H1 (cell line): ENCODE measurements around the gene TWIST2. TPM values are rescaled to one million over a fixed set of nuclear protein-coding genes. Genes with fewer than 3 reads are reported as not detected.

ENCODE experiments used
- CTCF ChIA-PET: fragments of 300-600 bp; sonication (Branson Sonifier 250); formaldehyde crosslinking; loops from one replicate; lab custom pipeline; 2021; ENCODE audit not compliant: partially characterized antibody; lab: Charles Lee
- POLR2A ChIA-PET: fragments of 300-600 bp; sonication (Branson Sonifier 250); formaldehyde crosslinking; loops from one replicate; lab custom pipeline; 2021; ENCODE audit warnings: inconsistent platforms; ENCODE audit not compliant: partially characterized antibody; lab: Charles Lee
- DNase-seq, 2 experiments: peaks; one replicate each; pipeline versions ENCODE4 v3.0.0 to v3.0.0-alpha.2; 2010 to 2022; ENCODE audit warnings: low spot score in 2 of 2, low read depth in 1 of 2, mixed read lengths in 1 of 2
- FAIRE-seq: peaks from 2 replicates; lab custom pipeline; 2011; peaks lifted over from hg19 to GRCh38; lab: Jason Lieb, UNC
- H2AFZ ChIP-seq: 2 replicates; pipeline ENCODE4 v1.8.1; 2012; ENCODE audit warnings: low read length, inconsistent platforms
- H2AK5ac ChIP-seq: 2 replicates; pipeline ENCODE4 v1.6.1; 2013; ENCODE audit warnings: low read depth, low read length
- H2BK120ac ChIP-seq: replicated peaks from 2 replicates; pipeline ENCODE3; 2013; ENCODE audit warnings: low read depth, low read length, inconsistent platforms
- H2BK12ac ChIP-seq: 2 replicates; pipeline ENCODE4 v1.6.1; 2013; ENCODE audit warnings: low read depth, low read length
- H2BK15ac ChIP-seq: 2 replicates; pipeline ENCODE4 v1.6.1; 2013; ENCODE audit warnings: low read length
- H2BK20ac ChIP-seq: 2 replicates; pipeline ENCODE4 v1.6.1; 2013; ENCODE audit warnings: low read length
- H2BK5ac ChIP-seq: 2 replicates; pipeline ENCODE4 v1.6.1; 2013; ENCODE audit warnings: low read depth, low read length
- H3K14ac ChIP-seq: 2 replicates; pipeline ENCODE4 v1.6.1; 2013; ENCODE audit warnings: inconsistent platforms; ENCODE audit not compliant: insufficient read length
- H3K18ac ChIP-seq: 2 replicates; pipeline ENCODE4 v1.6.1; 2013; ENCODE audit warnings: low read length; ENCODE audit errors: extremely low read depth
- H3K23ac ChIP-seq: 2 replicates; pipeline ENCODE4 v1.6.1; 2013; ENCODE audit warnings: inconsistent platforms; ENCODE audit not compliant: insufficient read length
- H3K23me2 ChIP-seq: 2 replicates; pipeline ENCODE4 v1.6.1; 2013; ENCODE audit warnings: low read depth, low read length
- H3K27ac ChIP-seq: 2 replicates; pipeline ENCODE4 v1.6.1; 2011; ENCODE audit warnings: low read depth, low read length, inconsistent platforms
- H3K27me3 ChIP-seq, 4 experiments: replicated peaks in 1 of 4; 1 replicate in 1 of 4; 2 replicates in 3 of 4; pipeline versions ENCODE4 v1.6.1 to v1.8.1; 2011 to 2013; ENCODE audit warnings: low read length in 3 of 4, mild to moderate bottlenecking in 3 of 4, inconsistent platforms in 2 of 4, mixed read lengths in 2 of 4, moderate library complexity in 1 of 4; ENCODE audit not compliant: control insufficient read depth in 3 of 4, insufficient read depth in 3 of 4; ENCODE audit errors: extremely low read depth in 1 of 4
- H3K36me3 ChIP-seq, 4 experiments: 2 replicates each; pipeline versions ENCODE4 v1.6.1 to v1.8.1; 2011 to 2013; ENCODE audit warnings: mild to moderate bottlenecking in 4 of 4, low read length in 3 of 4, moderate library complexity in 2 of 4, control low read depth in 1 of 4, inconsistent platforms in 1 of 4; ENCODE audit not compliant: insufficient read depth in 4 of 4, control insufficient read depth in 2 of 4
- H3K4ac ChIP-seq: replicated peaks from 2 replicates; pipeline ENCODE3; 2013; ENCODE audit warnings: low read length, low read depth, mixed read lengths, inconsistent platforms; ENCODE audit not compliant: insufficient read length
- H3K4me1 ChIP-seq, 4 experiments: replicated peaks in 1 of 4; 1 replicate in 1 of 4; 2 replicates in 3 of 4; pipeline versions ENCODE4 v1.6.1 to v1.8.1; 2011 to 2013; ENCODE audit warnings: low read length in 3 of 4, inconsistent platforms in 2 of 4, mixed read lengths in 1 of 4; ENCODE audit not compliant: insufficient read depth in 4 of 4, control insufficient read depth in 3 of 4
- H3K4me2 ChIP-seq, 2 experiments: 2 replicates each; pipeline versions ENCODE4 v1.6.1 to v1.8.1; 2011 to 2013; ENCODE audit warnings: low read depth in 2 of 2, low read length in 2 of 2, control low read depth in 1 of 2, inconsistent platforms in 1 of 2, mild to moderate bottlenecking in 1 of 2; ENCODE audit not compliant: insufficient read depth in 1 of 2
- H3K4me3 ChIP-seq, 4 experiments: fragments of 200-600, 300-600 bp in 1 of 4; sonication (generic), shearing (Covaris generic), sonication (Bioruptor Twin) in 1 of 4; 2 replicates each; pipeline versions ENCODE4 v1.5.1 to v1.8.1; 2011 to 2016; ENCODE audit warnings: low read length in 4 of 4, low read depth in 3 of 4, control low read depth in 2 of 4, inconsistent platforms in 2 of 4, mild to moderate bottlenecking in 2 of 4, mixed read lengths in 1 of 4, moderate library complexity in 1 of 4; ENCODE audit not compliant: insufficient read depth in 2 of 4; ENCODE audit errors: extremely low read depth in 1 of 4
- H3K56ac ChIP-seq: replicated peaks from 2 replicates; pipeline ENCODE3; 2013; ENCODE audit warnings: low read depth, mild to moderate bottlenecking, mixed read lengths, low read length, inconsistent platforms; ENCODE audit not compliant: insufficient read length
- H3K79me1 ChIP-seq: 2 replicates; pipeline ENCODE4 v1.6.1; 2013; ENCODE audit warnings: low read depth, low read length, control low read depth
- H3K79me2 ChIP-seq, 2 experiments: 2 replicates each; pipeline versions ENCODE4 v1.6.1 to v1.8.1; 2012 to 2013; ENCODE audit warnings: low read length in 2 of 2, mild to moderate bottlenecking in 2 of 2, inconsistent platforms in 1 of 2; ENCODE audit not compliant: insufficient read depth in 2 of 2, control insufficient read depth in 1 of 2
- H3K9ac ChIP-seq, 4 experiments: replicated peaks in 1 of 4; 1 replicate in 1 of 4; 2 replicates in 3 of 4; pipeline versions ENCODE4 v1.6.1 to v1.8.1; 2011 to 2013; ENCODE audit warnings: low read depth in 3 of 4, low read length in 3 of 4, control low read depth in 2 of 4, mild to moderate bottlenecking in 2 of 4, moderate library complexity in 2 of 4, inconsistent platforms in 1 of 4; ENCODE audit errors: extremely low read depth in 1 of 4
- H3K9me3 ChIP-seq, 2 experiments: 2 replicates each; pipeline versions ENCODE4 v1.6.1 to v1.8.1; 2012 to 2013; ENCODE audit warnings: mild to moderate bottlenecking in 2 of 2, moderate library complexity in 2 of 2, control low read depth in 1 of 2, inconsistent platforms in 1 of 2, low read depth in 1 of 2, low read length in 1 of 2, mixed read lengths in 1 of 2; ENCODE audit not compliant: insufficient read depth in 2 of 2
- H4K20me1 ChIP-seq, 2 experiments: replicated peaks in 1 of 2; 2 replicates each; pipeline versions ENCODE3 to v1.8.1; 2011 to 2013; ENCODE audit warnings: inconsistent platforms in 2 of 2, low read length in 2 of 2, mild to moderate bottlenecking in 1 of 2; ENCODE audit not compliant: insufficient read depth in 2 of 2, control insufficient read depth in 1 of 2
- H4K5ac ChIP-seq: 2 replicates; pipeline ENCODE4 v1.6.1; 2013; ENCODE audit warnings: low read length, low read depth, mixed read lengths, inconsistent platforms; ENCODE audit not compliant: insufficient read length
- H4K8ac ChIP-seq: 2 replicates; pipeline ENCODE4 v1.8.0; 2013; ENCODE audit warnings: mild to moderate bottlenecking, moderate library complexity, low read length, inconsistent platforms; ENCODE audit not compliant: insufficient read depth; ENCODE audit errors: extremely low read depth
- H4K91ac ChIP-seq: replicated peaks from 2 replicates; pipeline ENCODE3; 2013; ENCODE audit warnings: low read length, mixed read lengths, inconsistent platforms; ENCODE audit not compliant: insufficient read length
- CHD2 ChIP-seq: IDR thresholded peaks from 2 replicates; pipeline ENCODE4 v1.6.1; 2012; ENCODE audit warnings: low read length, improper control_type of control experiment
- SP2 ChIP-seq: IDR thresholded peaks from 2 replicates; pipeline ENCODE4 v1.6.1; 2012; ENCODE audit warnings: mild to moderate bottlenecking, low read length, inconsistent platforms
- SUZ12 ChIP-seq: fragments of 200-600 bp; sonication (generic); IDR thresholded peaks from 2 replicates; pipeline ENCODE4 v1.6.1; 2012; ENCODE audit warnings: mild to moderate bottlenecking, inconsistent platforms, low read length, moderate library complexity, mixed read lengths
- WGBS, 2 experiments: shearing (Covaris generic) in 1 of 2; methylation state at CpG; one replicate each; pipeline versions ENCODE4 v1.1.6 to v1.1.7; 2013 to 2015; ENCODE audit warnings: low lambda C conversion rate in 2 of 2, mixed read lengths in 2 of 2, inconsistent platforms in 1 of 2, low coverage in 1 of 2, missing lambda C conversion rate in 1 of 2; ENCODE audit not compliant: insufficient replicate concordance in 2 of 2, insufficient coverage in 1 of 2, insufficient read length in 1 of 2; ENCODE audit errors: extremely low coverage in 1 of 2, missing lambda C conversion rate in 1 of 2; 5-methylcytosine and 5-hydroxymethylcytosine counted together
- polyA plus RNA-seq, 7 experiments: library from polyadenylated mRNA; depleted of rRNA in 3 of 7; stranded (reverse) in 5 of 7; unstranded in 2 of 7; fragments of >200 nt in 5 of 7; fragments of 200-250 nt in 2 of 7; gene quantifications; 1 replicate in 5 of 7; 2 replicates in 1 of 7; 4 replicates in 1 of 7; pipeline versions ENCODE4 v1.2.1 to v1.2.3, GENCODE V29; 2011 to 2013; ENCODE audit warnings: missing spikeins in 2 of 7, mixed read lengths in 2 of 7
- total RNA-seq: library from RNA; stranded (reverse); fragmentation: NEBNext Ultra II Directional; extraction: Animal tissue kit (Norgen Biotek cat#: 25700); gene quantifications from 2 replicates; pipeline ENCODE4 v1.2.1, GENCODE V29; 2021
- TF ChIP-seq, protein P1 (sequence below), 3 experiments: IDR thresholded peaks; 1 replicate in 2 of 3; 2 replicates in 1 of 3; pipeline versions ENCODE4 v1.5.1 to v1.6.1; 2011; ENCODE audit warnings: low read length in 3 of 3, mild to moderate bottlenecking in 3 of 3, inconsistent platforms in 2 of 3, low read depth in 1 of 3, moderate library complexity in 1 of 3; ENCODE audit not compliant: insufficient read depth in 1 of 3; ENCODE audit errors: control extremely low read depth in 1 of 3

Gene TWIST2
- total and polyA plus RNA-seq, 2 of the 8 experiments (the other 6 are each of a cell fraction or from before 2014, with no cell fraction given), result 2.6 to 4.3 TPM

DNA sequence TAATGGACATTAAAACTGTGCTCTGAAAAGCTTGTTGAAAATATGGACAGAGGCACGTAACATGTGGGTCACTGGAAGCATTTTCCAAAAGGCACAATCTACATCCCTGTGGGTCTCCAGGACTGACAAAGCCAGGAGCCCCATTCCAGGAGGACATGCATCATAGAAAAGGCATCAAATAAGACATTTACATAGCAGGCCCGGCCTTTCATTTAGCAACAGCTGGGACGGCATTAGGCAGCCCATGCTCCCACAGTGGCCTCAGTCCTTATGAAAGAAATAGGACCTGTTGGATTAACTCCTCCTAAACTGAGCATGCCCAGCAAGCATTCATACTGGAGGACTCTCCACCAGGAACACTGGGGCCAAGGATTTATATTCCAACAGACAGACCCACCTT, 72.2 kb downstream of the TWIST2 start:
- no peak overlapping the region for H3K23ac ChIP-seq
- TF ChIP-seq SUZ12, result no peak
- no peak for TF ChIP-seq CHD2
- TF ChIP-seq, protein P1, sequence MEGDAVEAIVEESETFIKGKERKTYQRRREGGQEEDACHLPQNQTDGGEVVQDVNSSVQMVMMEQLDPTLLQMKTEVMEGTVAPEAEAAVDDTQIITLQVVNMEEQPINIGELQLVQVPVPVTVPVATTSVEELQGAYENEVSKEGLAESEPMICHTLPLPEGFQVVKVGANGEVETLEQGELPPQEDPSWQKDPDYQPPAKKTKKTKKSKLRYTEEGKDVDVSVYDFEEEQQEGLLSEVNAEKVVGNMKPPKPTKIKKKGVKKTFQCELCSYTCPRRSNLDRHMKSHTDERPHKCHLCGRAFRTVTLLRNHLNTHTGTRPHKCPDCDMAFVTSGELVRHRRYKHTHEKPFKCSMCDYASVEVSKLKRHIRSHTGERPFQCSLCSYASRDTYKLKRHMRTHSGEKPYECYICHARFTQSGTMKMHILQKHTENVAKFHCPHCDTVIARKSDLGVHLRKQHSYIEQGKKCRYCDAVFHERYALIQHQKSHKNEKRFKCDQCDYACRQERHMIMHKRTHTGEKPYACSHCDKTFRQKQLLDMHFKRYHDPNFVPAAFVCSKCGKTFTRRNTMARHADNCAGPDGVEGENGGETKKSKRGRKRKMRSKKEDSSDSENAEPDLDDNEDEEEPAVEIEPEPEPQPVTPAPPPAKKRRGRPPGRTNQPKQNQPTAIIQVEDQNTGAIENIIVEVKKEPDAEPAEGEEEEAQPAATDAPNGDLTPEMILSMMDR (IDR thresholded peaks at IDR 0.05; ENCODE audit: control extremely low read depth in 1 of 3, insufficient read depth in 1 of 3, low read depth in 1 of 3, low read length in 3 of 3), result no peak
- TF ChIP-seq SP2, result no peak
- H3K4ac ChIP-seq, result no peak overlapping the region
- H2BK15ac ChIP-seq, result no peak overlapping the region
- H3K9ac ChIP-seq, result no peak overlapping the region
- H4K5ac ChIP-seq, result no peak overlapping the region
- no peak overlapping the region for H4K8ac ChIP-seq
- H2BK5ac ChIP-seq, result no peak overlapping the region
- no peak overlapping the region for H3K4me3 ChIP-seq
- no peak overlapping the region for H2AK5ac ChIP-seq
- H3K4me2 ChIP-seq, result no peak overlapping the region
- ChIA-PET CTCF (no interaction called here), POLR2A (no interaction called here)
- FAIRE-seq (no peak), DNase-seq (no peak)
- H3K14ac ChIP-seq, result no peak overlapping the region
- no peaks in the 10 kb centered on the region for H3K27me3 ChIP-seq
- H4K20me1 ChIP-seq, result no peaks in the 10 kb centered on the region
- H2BK20ac ChIP-seq, result no peak overlapping the region
- no peaks in the 10 kb centered on the region for H3K79me2 ChIP-seq
- no peaks in the 10 kb centered on the region for H3K36me3 ChIP-seq
- no peaks in the 10 kb centered on the region for H3K9me3 ChIP-seq
- H2BK120ac ChIP-seq, result no peak overlapping the region
- no peak overlapping the region for H4K91ac ChIP-seq
- 81% methylated on average over 3 of the region's 3 CpGs; no CpG with 5 or more reads in 1 of the 2 experiments for WGBS, 2 experiments
- H3K4me1 ChIP-seq, result no peaks in the 10 kb centered on the region
- H3K27ac ChIP-seq, result no peak overlapping the region
- no peak overlapping the region for H3K18ac ChIP-seq
- H3K23me2 ChIP-seq, result no peaks in the 10 kb centered on the region
- H3K79me1 ChIP-seq, result no peaks in the 10 kb centered on the region
- no peak overlapping the region for H2AFZ ChIP-seq
- H2BK12ac ChIP-seq, result no peak overlapping the region
- H3K56ac ChIP-seq, result no peak overlapping the region
